Measurements from ENCODE around the gene USP3.

The USP3 gene

DNA sequence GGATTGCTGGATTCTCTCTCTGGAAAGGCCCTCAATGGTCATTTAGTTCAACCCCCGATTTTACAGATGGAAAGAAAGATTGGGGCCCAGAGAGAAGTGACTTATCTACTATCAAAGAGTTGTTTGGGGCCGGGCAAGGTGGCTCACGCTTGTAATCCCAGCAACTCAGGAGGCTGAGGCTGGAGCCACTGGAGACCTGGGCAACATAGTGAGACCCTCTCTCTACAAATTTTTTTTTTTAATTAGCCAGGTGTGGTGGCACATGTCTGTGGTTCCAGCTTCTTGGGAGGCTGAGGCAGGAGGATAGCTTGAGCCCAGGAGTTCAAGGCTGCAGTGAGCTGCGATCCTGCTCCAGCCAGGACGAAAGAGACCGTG, 5.2 kb upstream of the USP3 start:
- DNase-seq: no peak

DNA sequence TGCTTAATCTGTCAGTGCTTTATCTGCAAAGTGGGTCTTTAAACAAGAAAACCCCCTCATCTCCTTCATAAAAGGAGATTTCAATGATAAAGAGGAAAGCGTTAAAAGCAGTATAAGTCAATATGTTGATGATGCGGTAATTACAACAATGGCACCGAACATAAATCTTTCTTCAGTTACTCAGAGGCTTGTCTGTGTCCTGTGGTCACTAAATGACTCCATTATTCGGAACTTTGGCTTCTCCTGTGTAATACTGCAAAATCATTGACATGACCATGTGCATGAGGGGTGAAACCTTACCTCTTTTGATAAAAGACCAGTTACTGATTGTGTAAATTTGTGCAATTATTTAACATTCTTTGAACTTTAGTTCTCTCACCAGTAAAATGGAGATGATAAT, 4.8 kb upstream of the USP3 start:
- no peak for DNase-seq

DNA sequence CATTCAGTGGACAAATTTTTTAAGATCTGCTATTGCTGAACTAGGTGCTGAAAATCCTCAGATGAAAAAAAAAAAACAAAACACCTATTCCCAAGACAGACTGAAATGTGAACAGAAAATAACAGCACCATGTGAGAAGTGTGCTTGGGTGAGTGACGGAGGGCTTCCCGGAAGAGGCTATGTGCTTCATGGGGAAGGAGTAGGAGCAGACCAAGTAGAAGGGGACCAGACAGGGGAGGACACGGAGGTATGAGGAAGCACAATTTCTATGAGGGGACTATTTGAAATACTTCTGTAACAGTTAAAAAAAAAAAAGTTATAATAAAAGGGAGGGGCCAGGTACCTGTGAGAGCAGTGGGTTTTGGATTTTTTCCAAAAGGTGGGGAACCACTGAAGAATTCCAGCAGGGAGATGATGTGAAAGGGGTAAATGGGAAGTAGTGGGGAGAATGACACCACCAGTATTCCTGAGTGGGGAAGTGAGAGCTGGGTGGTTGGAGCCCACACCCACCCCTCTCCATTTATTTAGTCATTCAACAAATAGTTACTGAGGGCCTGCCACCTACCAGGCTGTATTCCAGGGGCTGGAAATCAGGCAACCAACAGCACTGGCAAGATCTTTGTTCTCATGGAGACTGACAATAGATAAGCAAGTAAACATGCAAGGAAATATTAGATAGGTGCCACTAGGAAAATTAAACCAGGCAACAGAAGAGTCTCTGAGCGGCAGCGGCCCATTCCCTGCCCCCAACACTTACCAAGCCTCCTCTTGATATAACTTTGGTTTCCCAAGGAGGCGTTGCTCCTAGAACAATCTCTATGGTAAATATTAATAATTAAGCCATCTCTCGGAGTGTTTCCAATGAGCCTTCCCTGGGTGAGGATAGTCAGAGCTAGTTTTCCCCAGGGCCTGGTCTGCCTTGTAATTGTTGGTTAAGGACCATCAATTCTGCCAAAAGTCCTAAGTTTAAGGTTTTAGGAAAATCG, 3.8 kb upstream of the USP3 start:
- DNase-seq: no peak

GRCh38 chr15:63501256-63502089, 2.9 kb upstream of the USP3 start:
- DNase-seq: peak; percentile 89

DNA sequence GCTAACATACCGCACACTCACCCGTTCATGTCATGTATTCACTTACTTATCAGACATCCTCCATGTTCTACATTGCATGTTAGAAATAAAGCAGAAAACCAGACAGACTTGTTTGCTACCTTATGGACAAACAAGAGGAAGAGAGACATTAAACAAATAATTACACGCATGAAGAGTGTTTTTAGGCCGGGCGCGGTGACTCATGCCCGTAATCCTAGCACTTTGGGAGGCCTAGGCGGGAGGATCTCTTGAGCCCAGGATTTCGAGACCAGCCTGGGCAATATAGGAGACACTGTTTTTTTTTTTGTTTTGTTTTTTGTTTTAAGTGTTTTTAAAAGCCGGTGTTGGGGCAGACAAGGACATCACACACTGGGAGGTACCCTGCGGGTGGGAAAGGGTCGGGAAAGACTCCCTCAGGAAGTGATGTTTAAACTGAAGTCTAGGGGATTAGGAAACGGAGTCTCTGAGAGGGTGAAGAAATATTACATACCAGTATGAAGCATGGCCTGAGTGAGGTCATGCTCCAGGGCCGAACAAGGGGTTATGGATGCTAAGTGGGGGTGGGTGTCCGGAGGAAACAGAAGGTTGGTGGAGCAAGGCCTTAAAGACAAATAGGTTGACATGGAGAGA, 2.1 kb upstream of the USP3 start:
- DNase-seq: peak; percentile 40

DNA sequence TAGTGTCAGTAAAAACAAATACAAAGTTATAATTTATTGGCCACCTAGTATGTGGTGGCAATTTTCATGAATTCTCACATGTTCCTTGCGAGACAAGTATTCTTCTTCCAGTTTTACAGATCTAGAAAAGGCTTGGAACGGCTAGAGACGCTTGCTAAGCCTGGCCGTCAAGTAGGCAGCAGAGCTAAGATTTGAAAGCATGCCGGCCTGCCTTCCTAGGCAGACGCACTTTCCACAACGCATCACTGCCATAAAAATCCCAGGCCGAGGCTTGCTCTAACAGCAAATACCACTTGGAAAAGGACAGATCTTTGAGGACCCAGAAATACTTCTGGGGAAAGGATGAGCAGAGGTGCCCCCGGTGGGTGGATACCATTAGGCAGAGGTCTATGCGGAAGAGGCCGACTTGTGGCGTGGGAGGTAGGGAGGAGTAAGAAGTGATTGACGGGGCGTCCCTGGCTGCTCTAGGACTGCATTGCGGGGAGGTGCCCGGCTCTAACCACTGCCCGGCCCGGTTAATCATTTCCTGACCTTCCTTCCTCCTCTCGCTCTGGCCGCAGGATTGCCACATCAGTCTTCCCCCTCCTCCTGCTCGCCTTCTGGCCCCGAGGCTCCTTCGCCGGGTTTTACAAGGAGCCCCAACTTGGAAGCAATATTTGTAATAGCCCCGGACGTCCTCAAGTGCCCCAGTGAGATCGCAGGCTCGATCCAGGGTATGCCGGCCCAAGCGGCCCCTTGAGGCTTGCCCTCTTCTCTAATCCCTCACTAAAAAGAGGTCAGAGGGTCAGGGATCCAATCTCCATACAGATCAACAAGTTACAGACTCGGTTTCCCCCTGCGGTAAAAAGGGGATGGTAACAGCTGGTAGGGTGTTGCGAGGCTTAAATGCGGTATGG, 1.3 kb upstream of the USP3 start:
- DNase-seq: peak; percentile 98

DNA sequence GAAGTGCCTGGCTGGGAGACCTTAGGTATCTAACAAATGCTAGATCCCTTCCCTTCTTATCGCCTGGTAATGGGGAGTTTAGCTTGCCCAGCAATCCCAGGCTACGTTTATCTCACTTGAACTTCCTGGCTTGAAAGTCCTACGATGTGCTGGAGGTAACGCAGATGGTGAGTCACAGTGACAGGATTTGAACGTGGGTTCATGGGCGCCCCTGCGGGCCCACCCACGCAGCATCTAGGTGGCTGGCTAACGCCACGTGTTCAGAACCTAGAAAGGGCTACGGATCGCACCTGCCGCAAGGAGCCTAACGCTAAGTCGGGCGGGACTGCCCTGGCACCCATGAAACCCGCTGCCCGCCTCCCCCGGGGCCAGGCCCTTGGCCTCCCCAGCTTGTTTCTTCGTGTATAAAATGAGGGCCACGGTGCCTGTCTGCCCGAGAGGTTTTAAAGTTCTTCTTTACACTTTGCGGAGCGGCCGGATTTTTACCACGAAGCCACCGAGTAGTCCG, 600 bp upstream of the USP3 start:
- peak; percentile 86 for DNase-seq

GRCh38 chr15:63504979-63505841, 817 bp downstream of the USP3 start:
- peak; percentile 65 for DNase-seq

DNA sequence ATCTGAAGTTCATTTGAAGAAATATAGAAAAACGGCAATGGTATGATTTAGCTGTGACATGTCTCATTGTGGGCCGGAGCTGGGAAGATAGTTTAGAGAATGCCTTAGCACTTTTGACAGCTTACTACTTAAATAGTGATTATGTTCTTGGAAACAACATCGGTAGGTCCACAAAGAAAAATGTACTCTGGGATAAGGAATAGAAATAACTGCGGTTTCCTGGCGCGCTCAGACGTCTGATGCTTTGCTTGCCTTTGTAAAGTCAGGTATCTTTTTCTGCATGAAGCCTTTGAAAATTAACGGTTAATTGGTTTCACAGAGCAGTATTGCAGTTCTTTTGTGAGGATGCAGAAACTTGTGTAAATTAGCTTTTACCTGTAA, 1.4 kb downstream of the USP3 start:
- DNase-seq: no peak

- peak; percentile 48 for DNase-seq
These were observed 2.2 kb downstream of the USP3 start for GRCh38 chr15:63506537-63507035.

GRCh38 chr15:63507878-63508818, 3.8 kb downstream of the USP3 start:
- DNase-seq: no peak

GRCh38 chr15:63509056-63509954, 4.9 kb downstream of the USP3 start:
- peak; percentile 34 for DNase-seq

DNA sequence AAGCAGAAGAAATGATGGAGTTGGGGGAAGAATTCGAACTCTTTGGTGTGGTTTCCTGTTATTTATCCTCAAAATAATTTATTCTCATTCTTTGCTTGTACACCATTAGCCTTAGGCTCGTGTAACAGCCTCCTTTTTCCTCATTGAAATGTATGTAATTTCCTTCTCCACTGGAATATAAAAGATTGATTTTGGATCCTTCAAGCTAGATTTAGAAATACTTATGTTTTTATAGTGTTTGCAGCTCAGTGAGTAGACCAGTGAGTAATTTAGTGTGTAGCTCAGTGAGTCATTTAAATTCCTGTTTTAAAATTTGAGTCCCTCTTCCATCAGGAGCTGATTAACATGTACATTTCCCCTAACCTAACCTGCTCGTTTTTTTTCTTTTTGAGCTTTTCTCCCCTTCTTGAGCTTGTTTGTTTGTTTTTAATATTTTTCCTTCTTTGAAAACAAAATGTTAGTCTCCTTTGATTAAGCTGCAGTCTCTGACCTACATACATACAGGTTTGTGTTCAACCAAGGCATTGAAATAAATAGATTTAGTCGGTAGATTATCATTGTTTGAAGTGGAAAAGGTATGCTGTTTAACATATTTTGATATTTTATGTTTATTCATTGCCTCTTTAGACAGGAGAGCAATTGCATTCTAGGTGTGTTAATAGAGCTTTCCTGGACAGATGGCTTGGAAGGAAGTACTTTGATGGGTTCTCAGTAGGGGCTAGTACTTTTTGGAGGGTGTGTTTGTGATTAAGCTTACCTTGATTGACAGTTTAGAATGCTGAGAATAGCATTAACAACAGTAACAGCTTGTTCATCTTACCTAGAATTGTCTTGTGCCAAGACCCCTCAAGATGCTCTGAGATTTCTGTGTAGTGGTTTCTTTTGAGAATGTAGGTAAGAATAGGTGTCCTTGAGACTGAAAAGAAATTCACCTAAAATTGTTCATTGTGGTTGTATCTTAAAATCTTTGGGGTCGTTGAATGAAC, 5.9 kb downstream of the USP3 start:
- DNase-seq: peak; percentile 73

DNA sequence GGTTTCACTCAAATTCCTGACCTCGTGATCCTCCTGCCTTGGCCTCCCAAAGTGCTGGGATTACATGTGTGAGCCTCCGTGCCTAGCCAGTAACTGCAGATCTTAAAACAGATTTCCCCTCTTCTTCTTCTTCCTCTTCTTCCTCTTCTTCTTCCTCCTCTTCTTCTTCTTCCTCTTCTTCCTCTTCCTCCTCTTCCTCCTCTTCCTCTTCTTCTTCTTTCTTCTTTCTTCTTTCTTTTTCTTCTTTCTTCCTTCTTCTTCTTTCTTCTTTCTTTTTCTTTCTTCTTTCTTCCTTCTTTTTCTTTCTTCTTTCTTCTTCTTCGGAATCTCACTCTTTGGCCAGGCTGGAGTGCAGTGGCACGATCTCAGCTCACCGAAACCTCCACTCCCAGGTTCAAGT, 7.8 kb downstream of the USP3 start:
- DNase-seq: no peak

GRCh38 chr15:63513271-63513670, 8.9 kb downstream of the USP3 start:
- no peak for DNase-seq

DNA sequence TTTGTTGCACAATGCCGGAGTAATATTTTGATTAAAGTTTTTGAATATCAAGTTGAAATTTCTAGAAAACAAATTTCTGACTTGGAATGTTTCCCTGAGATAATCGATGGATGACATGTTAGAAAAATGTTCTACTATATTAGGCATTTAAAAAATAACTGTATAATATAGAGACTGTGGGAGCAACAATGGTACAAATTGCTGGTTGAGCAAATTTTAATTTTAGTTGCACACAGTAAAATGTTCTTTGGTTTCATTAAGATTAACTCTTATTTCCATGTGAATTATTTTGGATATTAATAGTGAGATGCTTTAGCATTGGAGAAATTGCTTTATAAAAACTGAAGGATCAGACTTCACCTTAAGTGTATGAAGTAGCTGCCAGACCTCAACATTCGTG, 9.3 kb downstream of the USP3 start:
- no peak for DNase-seq

DNA sequence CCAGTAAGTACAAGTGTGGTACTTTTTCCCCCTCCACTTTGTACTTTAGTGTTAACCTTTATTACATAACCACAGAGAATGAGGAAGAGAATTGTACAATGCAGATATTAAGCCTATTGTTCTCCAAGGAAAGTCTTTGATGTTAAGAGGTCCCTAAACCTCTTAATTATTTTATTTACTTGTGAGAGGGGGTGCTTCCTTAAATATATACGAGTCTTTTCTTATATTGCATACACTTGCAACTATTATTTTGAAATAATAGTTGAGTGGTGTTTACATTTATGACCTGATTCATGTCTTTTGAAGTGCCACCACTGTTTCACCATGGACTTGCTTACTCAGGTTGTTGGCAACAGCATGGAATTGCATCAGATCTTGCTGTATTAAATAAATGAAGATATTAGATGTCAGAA, 10.1 kb downstream of the USP3 start:
- peak; percentile 58 for DNase-seq
